BE2C (cell line): Measurements from ENCODE around the gene TSPAN7.

Source experiments
- DNase-seq: peaks from one replicate; pipeline ENCODE4 v3.0.0-alpha.2; 2020
- H3K27me3 ChIP-seq: fragments of 250-450 bp; sonication (Bioruptor Pico); 2 replicates; pipeline ENCODE4 v1.5.1; 2020; ENCODE audit warnings: mild to moderate bottlenecking
- H3K36me3 ChIP-seq: fragments of 250-450 bp; sonication (Bioruptor Pico); 2 replicates; pipeline ENCODE4 v1.5.1; 2020; ENCODE audit warnings: mild to moderate bottlenecking
- H3K4me1 ChIP-seq: fragments of 250-450 bp; sonication (Bioruptor Pico); 2 replicates; pipeline ENCODE4 v1.5.1; 2020
- H3K4me3 ChIP-seq: 2 replicates; pipeline ENCODE4 v1.5.1; 2011; ENCODE audit warnings: low read depth, low read length
- H3K9me3 ChIP-seq: fragments of 250-450 bp; sonication (Bioruptor Pico); 2 replicates; pipeline ENCODE4 v1.5.1; 2020
- TF ChIP-seq, protein P1 (sequence below): IDR thresholded peaks from 2 replicates; pipeline ENCODE4 v1.5.1; 2012; ENCODE audit warnings: mild to moderate bottlenecking, low read depth, low read length

The TSPAN7 gene

DNA sequence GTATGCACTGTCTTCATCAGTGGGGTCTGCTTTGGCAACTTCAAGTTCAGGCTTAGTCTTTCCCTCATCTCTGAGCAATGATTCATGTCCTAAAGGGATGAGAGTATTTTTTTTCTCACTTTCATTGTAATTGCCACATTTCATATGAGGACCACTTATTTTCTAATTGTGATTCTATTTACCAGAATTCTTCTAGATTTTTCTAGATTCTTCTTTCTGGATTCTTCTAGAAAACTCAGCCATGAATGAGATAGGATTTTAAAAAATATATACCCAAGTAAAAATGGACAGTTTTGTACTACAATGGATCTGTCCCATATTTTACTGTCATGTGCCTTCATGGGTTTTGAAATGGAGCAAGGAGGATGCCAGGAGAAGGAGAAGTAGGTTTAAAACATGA lies 78.4 kb downstream of the TSPAN7 start:
- Histone ChIP-seq H3K27me3 (no peaks in the 10 kb centered on the region), H3K4me3 (no peak overlapping the region), H3K4me1 (no peaks in the 10 kb centered on the region), H3K36me3 (no peaks in the 10 kb centered on the region), H3K9me3 (no peaks in the 10 kb centered on the region)
- TF ChIP-seq, protein P1, sequence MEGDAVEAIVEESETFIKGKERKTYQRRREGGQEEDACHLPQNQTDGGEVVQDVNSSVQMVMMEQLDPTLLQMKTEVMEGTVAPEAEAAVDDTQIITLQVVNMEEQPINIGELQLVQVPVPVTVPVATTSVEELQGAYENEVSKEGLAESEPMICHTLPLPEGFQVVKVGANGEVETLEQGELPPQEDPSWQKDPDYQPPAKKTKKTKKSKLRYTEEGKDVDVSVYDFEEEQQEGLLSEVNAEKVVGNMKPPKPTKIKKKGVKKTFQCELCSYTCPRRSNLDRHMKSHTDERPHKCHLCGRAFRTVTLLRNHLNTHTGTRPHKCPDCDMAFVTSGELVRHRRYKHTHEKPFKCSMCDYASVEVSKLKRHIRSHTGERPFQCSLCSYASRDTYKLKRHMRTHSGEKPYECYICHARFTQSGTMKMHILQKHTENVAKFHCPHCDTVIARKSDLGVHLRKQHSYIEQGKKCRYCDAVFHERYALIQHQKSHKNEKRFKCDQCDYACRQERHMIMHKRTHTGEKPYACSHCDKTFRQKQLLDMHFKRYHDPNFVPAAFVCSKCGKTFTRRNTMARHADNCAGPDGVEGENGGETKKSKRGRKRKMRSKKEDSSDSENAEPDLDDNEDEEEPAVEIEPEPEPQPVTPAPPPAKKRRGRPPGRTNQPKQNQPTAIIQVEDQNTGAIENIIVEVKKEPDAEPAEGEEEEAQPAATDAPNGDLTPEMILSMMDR = no peak
- DNase-seq = no peak

DNA sequence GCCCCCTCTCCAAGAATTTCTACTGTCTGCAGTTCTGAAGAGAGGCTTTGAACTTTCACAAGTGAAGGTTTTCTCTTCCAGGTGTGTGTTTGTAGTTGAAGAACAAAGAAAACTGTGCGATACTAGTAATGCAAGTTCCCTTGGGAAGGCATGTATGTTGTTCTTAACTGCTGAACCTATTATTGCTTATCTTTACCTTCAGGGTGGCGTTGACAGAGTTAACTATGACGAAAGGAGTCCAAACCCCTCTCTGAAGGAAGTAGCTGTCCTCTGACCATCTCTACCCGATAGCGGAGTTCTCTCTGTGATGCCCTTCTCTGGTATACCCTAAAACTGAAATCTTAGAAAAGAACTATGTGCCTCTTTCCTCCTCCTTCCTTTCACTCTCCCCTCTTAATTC lies 79.9 kb downstream of the TSPAN7 start:
- TF ChIP-seq, protein P1 = no peak
- no peaks in the 10 kb centered on the region for H3K36me3 ChIP-seq
- no peak for DNase-seq
- H3K4me3 ChIP-seq = no peak overlapping the region
- no peaks in the 10 kb centered on the region for H3K4me1 ChIP-seq
- H3K9me3 ChIP-seq = no peaks in the 10 kb centered on the region
- H3K27me3 ChIP-seq = no peaks in the 10 kb centered on the region

DNA sequence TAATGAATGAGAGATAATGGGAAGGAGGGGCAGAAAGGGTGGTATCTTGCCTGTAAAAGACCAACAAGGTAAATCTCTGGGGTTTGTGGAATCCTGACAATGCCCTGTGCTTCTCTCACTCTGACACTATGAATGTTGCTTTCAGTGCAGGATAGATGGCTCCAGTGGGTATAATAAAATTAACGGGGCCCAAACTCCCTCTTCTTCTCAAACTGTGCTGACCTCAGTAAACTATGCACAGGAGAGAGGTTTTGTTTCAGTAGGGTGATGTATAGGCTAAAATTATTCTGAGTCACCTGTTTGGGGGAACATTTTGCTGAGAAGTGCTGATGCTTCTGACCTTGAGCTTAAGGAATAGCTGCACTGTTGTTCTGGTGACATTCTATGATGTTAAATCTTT lies 82.6 kb downstream of the TSPAN7 start:
- Histone ChIP-seq H3K4me3 (no peak overlapping the region), H3K36me3 (no peaks in the 10 kb centered on the region), H3K4me1 (no peaks in the 10 kb centered on the region), H3K27me3 (no peaks in the 10 kb centered on the region), H3K9me3 (no peaks in the 10 kb centered on the region)
- no peak for DNase-seq
- TF ChIP-seq, protein P1 = no peak

DNA sequence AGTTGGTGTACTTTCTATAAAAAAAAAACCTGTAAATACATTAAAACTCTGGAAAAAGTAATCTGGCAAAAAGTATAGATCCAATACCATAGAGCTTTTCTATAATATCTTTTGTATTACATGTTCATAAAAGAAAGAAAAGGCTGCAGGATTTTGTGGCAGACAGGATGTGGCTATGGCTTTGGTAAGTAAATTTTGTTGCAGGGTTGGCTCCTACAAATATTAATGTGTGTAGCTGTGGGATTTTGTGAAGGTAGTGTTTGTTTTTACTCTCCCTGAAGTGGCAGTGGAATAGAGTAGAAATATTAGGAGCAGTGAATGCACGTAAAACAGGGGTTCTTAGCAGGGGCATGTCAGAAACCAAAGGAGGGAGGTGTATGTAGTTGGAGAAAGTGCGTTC lies 84.8 kb downstream of the TSPAN7 start:
- H3K4me1 ChIP-seq = no peaks in the 10 kb centered on the region
- DNase-seq = no peak
- TF ChIP-seq, protein P1 = no peak
- H3K9me3 ChIP-seq = no peaks in the 10 kb centered on the region
- H3K4me3 ChIP-seq = no peak overlapping the region
- no peaks in the 10 kb centered on the region for H3K36me3 ChIP-seq
- no peaks in the 10 kb centered on the region for H3K27me3 ChIP-seq

DNA sequence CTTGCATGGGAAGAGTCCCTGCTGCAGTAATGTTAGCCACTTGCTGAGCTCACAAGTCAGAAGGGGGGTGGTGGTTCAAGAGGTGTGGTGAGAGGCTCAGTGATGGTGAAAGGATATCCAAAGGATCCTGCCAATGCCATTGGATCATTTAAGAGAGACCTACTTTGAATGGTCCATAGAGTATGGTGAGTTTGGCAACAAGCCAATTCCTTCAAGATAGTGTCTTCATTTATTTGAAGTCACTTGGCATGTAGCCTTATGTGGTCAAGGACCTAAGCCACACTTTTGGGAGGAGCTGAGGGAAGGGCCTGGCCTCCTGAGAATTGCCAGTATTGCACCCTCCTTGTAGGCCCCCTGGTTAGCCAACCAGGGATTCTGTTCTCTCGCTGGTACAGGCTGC lies 87.9 kb downstream of the TSPAN7 start:
- H3K4me3 ChIP-seq = no peak overlapping the region
- TF ChIP-seq, protein P1 = no peak
- no peaks in the 10 kb centered on the region for H3K27me3 ChIP-seq
- H3K36me3 ChIP-seq = no peaks in the 10 kb centered on the region
- H3K9me3 ChIP-seq = no peaks in the 10 kb centered on the region
- DNase-seq = no peak
- H3K4me1 ChIP-seq = no peaks in the 10 kb centered on the region

DNA sequence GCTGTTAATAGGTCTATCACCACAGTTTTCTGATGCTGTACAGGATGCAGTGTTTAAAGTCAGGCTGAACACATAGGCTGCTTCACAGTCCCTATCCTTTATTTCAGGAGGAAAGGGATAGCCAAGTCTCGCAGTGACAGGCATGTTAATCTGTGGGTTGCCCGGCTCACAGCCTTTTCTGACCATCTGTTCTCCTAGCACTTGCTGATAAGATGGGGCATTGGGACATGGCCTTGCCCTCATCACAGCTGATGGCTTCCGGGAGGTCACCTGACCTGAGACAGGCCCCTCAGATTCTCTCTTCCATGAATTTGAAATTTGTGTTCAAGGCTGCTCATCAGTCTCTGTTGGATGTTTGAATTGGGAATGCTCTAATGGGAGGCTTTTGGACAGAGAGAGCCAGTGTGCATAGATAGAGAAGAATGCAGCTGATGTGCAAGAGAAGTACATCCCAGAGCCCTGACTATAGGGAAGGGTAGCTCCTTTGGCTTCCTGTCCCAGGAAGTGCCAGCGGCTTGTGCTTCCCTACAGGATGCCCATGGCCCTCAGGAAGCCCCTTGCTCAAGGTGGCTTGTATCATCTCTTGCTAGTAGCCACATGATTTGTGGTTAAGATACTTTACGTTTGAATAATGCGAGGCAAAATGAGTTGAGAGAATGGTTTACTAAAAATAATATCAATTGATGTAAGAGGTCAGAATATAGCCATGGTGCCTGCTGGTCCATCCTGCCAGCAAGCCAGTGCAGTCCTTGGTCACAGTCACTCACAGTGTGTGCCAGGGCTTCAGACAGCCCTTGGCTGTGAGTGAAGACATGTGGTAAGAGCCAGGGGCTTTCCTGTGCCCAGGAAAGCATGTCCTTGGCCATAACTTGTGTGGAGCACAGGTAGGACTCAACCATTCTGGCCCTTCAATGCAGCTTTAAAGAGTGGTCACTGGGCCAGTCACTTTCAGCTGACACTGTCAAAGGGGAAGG lies 88.6 kb downstream of the TSPAN7 start:
- TF ChIP-seq, protein P1 = no peak
- Histone ChIP-seq H3K27me3 (no peaks in the 10 kb centered on the region), H3K9me3 (no peaks in the 10 kb centered on the region), H3K4me3 (no peak overlapping the region), H3K36me3 (no peaks in the 10 kb centered on the region), H3K4me1 (no peaks in the 10 kb centered on the region)
- DNase-seq = no peak
